ENCODE results near the gene HERPUD1. TPM values are rescaled to one million over a fixed set of nuclear protein-coding genes. Genes with fewer than 3 reads are reported as not detected.

The HERPUD1 gene
- total and polyA plus RNA-seq, 9 of the 15 experiments (the other 6 are each of a cell fraction or from before 2014, with no cell fraction given), result 14.2 to 60.7 (median 37.4) TPM

GRCh38 chr16:56931271-56931891 lies 561 bp upstream of the HERPUD1 start:
- FAIRE-seq (peak; percentile 40), DNase-seq (ENCODE audit: extremely low read depth in 1 of 4, low spot score in 3 of 4) (peak in 1 of 4 experiments; percentile 23), ATAC-seq (no peak)
- CTCF ChIA-PET (ENCODE audit: low intra/inter-chr PET ratio), result no interaction called here
- H3K9me1 ChIP-seq (ENCODE audit: control insufficient read depth, insufficient read depth, low read length), result no peaks in the 10 kb centered on the region
- POLR2A ChIA-PET, result interaction anchor here (0.6 to 6.1 kb wide), 28 partner anchors 12 to 1295 kb away, joined by 3 to 102 read pairs (median 4); no protein-coding TSS in a partner anchor
- H3K79me2 ChIP-seq (ENCODE audit: control insufficient read depth, insufficient read depth, low read length), result peaks cover 43% of the 10 kb centered on the region
- peaks cover 27% of the 10 kb centered on the region; the same call in 2 of the 3 replicates for H3K36me3 ChIP-seq (ENCODE audit: control insufficient read depth, insufficient read depth, low read length)
- no peaks in the 10 kb centered on the region for H3K27me3 ChIP-seq (ENCODE audit: control insufficient read depth in 2 of 2, insufficient read depth in 2 of 2, low read length in 2 of 2)
- H3K4me3 ChIP-seq, result peak overlapping the region; percentile 95
- no peaks in the 10 kb centered on the region for H3K9me3 ChIP-seq (replicated peaks; ENCODE audit: control insufficient read depth, insufficient read depth, low read depth, low read length)
- H3K4me2 ChIP-seq (ENCODE audit: insufficient read depth, low read length), result peak overlapping the region; percentile 98
- peak overlapping the region; percentile 88 for H2AFZ ChIP-seq (ENCODE audit: low read depth, low read length)
- intact Hi-C loops (cut with micrococcal nuclease) (loop anchor here (5.0 kb wide), 1 partner anchor 59 kb away; no protein-coding TSS in a partner anchor), in situ Hi-C loops (cut with MboI) (no loop called here)
- H4K20me1 ChIP-seq (replicated peaks; ENCODE audit: control insufficient read depth, insufficient read depth, low read length), result peaks cover 18% of the 10 kb centered on the region; the same call in 1 of the 2 replicates
- BruUV-seq (replicated peaks), result TSS peak; percentile 97
- H3K4me1 ChIP-seq (replicated peaks in 1 of 2; ENCODE audit: control insufficient read depth in 2 of 2, insufficient read depth in 2 of 2, low read length in 2 of 2), result peaks cover 17 to 22% of the 10 kb centered on the region in 2 experiments; a peak in 4 of 5 replicates
- 40% methylated on average over 18 of the region's 25 CpGs for WGBS (ENCODE audit: insufficient coverage, low coverage, missing lambda C conversion rate)
- peak overlapping the region; percentile 91 to 97 for H3K9ac ChIP-seq (ENCODE audit: insufficient read depth in 1 of 2, low read depth in 2 of 2, low read length in 2 of 2)
- peak overlapping the region; percentile 91 for H3K27ac ChIP-seq (ENCODE audit: extremely low read depth, low read depth, low read length)
- TF ChIP-seq, protein P1, sequence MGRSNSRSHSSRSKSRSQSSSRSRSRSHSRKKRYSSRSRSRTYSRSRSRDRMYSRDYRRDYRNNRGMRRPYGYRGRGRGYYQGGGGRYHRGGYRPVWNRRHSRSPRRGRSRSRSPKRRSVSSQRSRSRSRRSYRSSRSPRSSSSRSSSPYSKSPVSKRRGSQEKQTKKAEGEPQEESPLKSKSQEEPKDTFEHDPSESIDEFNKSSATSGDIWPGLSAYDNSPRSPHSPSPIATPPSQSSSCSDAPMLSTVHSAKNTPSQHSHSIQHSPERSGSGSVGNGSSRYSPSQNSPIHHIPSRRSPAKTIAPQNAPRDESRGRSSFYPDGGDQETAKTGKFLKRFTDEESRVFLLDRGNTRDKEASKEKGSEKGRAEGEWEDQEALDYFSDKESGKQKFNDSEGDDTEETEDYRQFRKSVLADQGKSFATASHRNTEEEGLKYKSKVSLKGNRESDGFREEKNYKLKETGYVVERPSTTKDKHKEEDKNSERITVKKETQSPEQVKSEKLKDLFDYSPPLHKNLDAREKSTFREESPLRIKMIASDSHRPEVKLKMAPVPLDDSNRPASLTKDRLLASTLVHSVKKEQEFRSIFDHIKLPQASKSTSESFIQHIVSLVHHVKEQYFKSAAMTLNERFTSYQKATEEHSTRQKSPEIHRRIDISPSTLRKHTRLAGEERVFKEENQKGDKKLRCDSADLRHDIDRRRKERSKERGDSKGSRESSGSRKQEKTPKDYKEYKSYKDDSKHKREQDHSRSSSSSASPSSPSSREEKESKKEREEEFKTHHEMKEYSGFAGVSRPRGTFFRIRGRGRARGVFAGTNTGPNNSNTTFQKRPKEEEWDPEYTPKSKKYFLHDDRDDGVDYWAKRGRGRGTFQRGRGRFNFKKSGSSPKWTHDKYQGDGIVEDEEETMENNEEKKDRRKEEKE (IDR thresholded peaks at IDR 0.05; ENCODE audit: borderline replicate concordance in 1 of 2, control insufficient read depth in 1 of 2, low read depth in 2 of 2, low read length in 1 of 2), result no peak
- no peak for TF ChIP-seq RBM34 (IDR thresholded peaks at IDR 0.05; ENCODE audit: borderline replicate concordance, insufficient read depth, low read length)
- 0 out of 2 replicates have a peak, but pooled peaks have one; percentile 51 for TF ChIP-seq HDGF (IDR thresholded peaks at IDR 0.05)
- TF ChIP-seq ZNF77 (CRISPR knock-in tag; IDR thresholded peaks at IDR 0.05), result no peak
- TF ChIP-seq ZC3H11A (IDR thresholded peaks at IDR 0.05; ENCODE audit: low read depth, low read length), result no peak
- TF ChIP-seq, protein P2, sequence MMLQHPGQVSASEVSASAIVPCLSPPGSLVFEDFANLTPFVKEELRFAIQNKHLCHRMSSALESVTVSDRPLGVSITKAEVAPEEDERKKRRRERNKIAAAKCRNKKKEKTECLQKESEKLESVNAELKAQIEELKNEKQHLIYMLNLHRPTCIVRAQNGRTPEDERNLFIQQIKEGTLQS (IDR thresholded peaks at IDR 0.05), result no peak
- TF ChIP-seq, protein P2 (CRISPR knock-in tag; conservative IDR thresholded peaks at IDR 0.05), result no peak
- TF ChIP-seq BRD9 (IDR thresholded peaks at IDR 0.05; ENCODE audit: low read depth, partially characterized antibody), result peak; percentile 65
- TF ChIP-seq PRMT5 (CRISPR knock-in tag; IDR thresholded peaks at IDR 0.05), result no peak
- TF ChIP-seq SMARCE1 (IDR thresholded peaks at IDR 0.05), result peak; percentile 57; the same call in 1 of the 2 replicates
- TF ChIP-seq ZNF444 (CRISPR knock-in tag; IDR thresholded peaks at IDR 0.05), result peak; percentile 45; the same call in 1 of the 2 replicates
- 0 out of 4 replicates have a peak, but pooled peaks of 1 of the 2 experiments have one; percentile 46 for TF ChIP-seq FOXK2 (conservative IDR thresholded peaks at IDR 0.05 in 1 of 2, IDR thresholded peaks at IDR 0.05 in 1 of 2; ENCODE audit: low read depth in 2 of 2)
- TF ChIP-seq MIER1 (IDR thresholded peaks at IDR 0.05; ENCODE audit: low read depth), result no peak
- 0 out of 2 replicates have a peak, but pooled peaks have one; percentile 37 for TF ChIP-seq ZNF232 (CRISPR knock-in tag; IDR thresholded peaks at IDR 0.05)
- TF ChIP-seq POLR2H (tag; IDR thresholded peaks at IDR 0.05; ENCODE audit: low read depth), result no peak
- TF ChIP-seq, protein P3, sequence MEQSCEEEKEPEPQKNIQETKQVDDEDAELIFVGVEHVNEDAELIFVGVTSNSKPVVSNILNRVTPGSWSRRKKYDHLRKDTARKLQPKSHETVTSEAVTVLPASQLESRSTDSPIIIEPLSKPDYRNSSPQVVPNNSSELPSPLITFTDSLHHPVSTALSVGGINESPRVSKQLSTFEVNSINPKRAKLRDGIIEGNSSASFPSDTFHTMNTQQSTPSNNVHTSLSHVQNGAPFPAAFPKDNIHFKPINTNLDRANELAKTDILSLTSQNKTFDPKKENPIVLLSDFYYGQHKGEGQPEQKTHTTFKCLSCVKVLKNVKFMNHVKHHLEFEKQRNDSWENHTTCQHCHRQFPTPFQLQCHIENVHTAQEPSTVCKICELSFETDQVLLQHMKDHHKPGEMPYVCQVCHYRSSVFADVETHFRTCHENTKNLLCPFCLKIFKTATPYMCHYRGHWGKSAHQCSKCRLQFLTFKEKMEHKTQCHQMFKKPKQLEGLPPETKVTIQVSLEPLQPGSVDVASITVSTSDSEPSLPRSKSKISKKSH (CRISPR knock-in tag; IDR thresholded peaks at IDR 0.05), result no peak
- TF ChIP-seq ZNF175 (CRISPR knock-in tag; IDR thresholded peaks at IDR 0.05; ENCODE audit: low read depth), result peak; percentile 90; the same call in 1 of the 2 replicates
